GM10847 (cell line): ENCODE measurements around the gene HS6ST3.

Experiments
- POLR2A ChIP-seq: IDR thresholded peaks from 2 replicates; pipeline ENCODE4 v1.6.1; 2011; ENCODE audit not compliant: insufficient read length; ENCODE audit errors: extremely low read depth

The HS6ST3 gene

DNA sequence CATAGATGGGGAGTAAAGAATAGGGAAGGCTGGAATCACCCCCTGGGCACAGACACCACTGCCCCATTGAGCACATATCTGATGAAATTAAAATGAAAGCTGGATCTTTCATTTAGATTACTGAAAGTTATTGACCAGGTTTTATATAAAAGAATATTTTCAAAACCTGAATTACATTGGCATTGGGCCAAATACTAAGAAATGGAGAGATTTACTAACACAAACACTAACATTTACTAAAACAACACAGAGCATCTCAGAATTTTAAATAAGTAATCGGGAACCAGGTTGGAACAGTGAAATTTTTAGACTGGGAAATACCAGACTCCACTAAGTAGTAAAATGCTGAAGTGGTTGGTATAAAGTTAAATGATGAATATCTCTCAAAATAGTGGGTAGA, 88.9 kb downstream of the HS6ST3 start:
- TF ChIP-seq POLR2A: no peak

DNA sequence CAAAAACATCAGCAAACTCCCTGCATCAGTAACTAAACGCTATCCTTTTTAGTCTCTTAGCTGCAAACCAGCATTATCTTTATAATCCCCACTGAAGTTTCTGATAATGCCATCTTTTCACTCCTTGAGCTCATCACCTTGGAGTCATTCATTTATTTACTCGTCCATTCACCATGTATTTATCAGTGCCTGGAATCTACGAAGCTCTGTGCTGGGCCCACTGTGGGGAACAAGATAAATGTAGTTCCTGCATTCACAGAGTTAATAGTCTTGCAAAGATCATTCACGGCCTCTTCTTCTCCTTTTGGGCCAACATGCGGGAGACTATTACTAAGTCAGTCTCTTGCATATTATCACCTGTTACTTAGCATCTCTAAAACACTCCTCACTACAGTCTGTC, 89.4 kb downstream of the HS6ST3 start:
- no peak for TF ChIP-seq POLR2A

GRCh38 chr13:96181911-96182310, 92.0 kb downstream of the HS6ST3 start:
- no peak for TF ChIP-seq POLR2A

- TF ChIP-seq POLR2A: no peak
These were observed 95.9 kb downstream of the HS6ST3 start for GRCh38 chr13:96185818-96186217.

GRCh38 chr13:96191367-96191766, 101.5 kb downstream of the HS6ST3 start:
- TF ChIP-seq POLR2A: no peak

DNA sequence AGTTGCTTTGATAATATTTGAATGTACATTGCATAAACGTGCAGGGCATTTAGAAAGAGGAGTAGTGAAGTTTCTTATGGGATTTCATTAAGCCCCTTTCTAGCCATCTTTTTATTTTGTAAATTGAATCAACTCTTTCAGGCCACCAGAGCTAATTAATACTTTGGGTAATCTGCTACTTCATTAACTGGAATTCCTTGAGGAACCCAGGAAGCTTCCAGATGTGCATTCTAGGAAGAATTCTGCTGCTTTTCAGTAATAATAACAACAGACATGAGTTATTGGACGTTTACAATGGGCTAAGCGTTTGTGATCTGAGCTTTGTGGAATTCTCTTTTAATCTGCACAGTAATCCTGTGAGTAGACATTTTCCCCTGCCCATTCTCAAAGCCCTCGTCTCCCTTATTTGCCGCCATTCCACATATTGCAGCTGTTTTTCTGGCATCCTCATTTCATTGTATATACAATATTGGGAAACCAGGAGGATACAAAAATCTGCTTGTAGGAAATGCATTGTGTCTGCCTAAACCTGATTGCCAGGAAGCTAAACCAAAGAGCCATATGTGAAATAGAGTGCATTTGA, 103.9 kb downstream of the HS6ST3 start:
- no peak for TF ChIP-seq POLR2A

DNA sequence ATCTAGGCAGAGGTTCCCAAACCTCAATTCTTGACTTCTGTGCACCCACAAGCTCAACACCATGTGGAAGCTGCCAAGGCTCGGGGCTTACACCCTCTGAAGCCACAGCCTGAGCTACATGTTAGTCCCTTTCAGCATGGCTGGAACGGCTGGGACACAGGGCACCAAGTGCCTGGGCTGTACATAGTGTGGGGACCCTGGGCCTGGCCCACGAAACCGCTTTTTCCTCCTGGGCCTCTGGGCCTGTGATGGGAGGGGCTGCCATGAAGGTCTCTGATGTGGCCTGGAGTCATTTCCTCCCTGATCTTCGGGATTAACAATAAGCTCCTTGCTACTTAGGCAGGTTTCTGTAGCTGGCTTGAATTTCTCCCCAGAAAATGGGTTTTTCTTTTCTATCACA, 108.1 kb downstream of the HS6ST3 start:
- TF ChIP-seq POLR2A: no peak

GRCh38 chr13:96199315-96199714, 109.4 kb downstream of the HS6ST3 start:
- no peak for TF ChIP-seq POLR2A

GRCh38 chr13:96200810-96201209, 110.9 kb downstream of the HS6ST3 start:
- TF ChIP-seq POLR2A: no peak

DNA sequence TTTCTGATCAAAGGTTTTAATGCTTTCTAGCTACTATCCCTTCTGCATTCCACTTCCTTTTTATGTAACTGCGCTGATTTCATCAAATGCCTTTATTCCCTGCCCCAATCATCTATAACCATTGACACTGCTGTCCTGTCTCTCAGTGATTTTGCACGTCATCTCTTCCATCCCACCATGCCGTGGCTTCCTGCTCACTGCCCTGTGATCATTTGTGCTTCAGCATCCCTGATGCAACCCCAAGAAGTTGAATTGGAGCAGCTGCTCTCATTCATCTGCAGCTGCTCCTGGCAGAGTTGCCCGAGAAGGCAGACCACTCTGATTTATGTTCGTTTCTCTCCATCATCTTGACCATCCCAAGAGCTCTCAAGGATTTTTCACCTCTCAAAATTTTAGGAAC, 112.4 kb downstream of the HS6ST3 start:
- TF ChIP-seq POLR2A: no peak

DNA sequence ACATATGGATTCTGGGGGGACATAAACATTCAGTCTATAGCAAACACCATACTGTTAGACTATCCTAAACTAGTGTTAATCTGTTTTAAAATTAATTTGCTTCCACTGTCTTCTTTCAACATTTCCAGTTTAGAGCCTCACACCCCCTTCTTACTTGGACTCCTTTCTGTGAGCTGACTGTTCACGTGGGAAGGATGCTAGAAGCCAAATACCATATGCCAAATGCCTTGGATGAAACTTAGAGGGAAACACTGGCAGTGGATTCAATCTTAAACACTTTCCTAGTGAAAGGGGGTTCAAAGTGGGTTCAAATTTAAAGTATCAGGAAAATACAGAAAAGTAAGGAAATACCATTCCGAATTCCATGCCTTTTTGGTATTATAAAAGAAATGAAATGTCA, 113.6 kb downstream of the HS6ST3 start:
- TF ChIP-seq POLR2A: no peak

- TF ChIP-seq POLR2A: no peak
These were observed 125.0 kb downstream of the HS6ST3 start for GRCh38 chr13:96214824-96215445.

GRCh38 chr13:96216543-96216942, 126.6 kb downstream of the HS6ST3 start:
- TF ChIP-seq POLR2A: no peak

DNA sequence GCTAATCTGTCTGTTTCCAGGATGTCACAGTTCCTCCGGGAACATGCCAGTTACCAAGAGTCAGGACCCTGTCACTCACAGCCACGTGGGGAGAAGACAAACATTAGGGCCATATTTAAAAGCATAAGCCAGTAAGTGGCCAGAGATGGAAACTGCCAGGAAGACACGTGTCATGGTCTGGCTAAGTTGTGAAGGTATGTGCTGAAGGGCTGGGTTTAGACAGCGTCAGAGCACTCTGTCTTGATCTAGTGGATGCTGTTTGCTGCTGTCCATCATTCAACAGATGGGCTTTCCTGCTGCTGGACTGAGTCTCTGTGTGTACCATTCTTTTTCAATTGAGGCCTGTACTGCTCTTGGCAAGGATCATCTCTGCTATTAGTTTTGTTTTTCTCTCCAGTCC, 128.6 kb downstream of the HS6ST3 start:
- no peak for TF ChIP-seq POLR2A

GRCh38 chr13:96221471-96221870, 131.6 kb downstream of the HS6ST3 start:
- TF ChIP-seq POLR2A: no peak

DNA sequence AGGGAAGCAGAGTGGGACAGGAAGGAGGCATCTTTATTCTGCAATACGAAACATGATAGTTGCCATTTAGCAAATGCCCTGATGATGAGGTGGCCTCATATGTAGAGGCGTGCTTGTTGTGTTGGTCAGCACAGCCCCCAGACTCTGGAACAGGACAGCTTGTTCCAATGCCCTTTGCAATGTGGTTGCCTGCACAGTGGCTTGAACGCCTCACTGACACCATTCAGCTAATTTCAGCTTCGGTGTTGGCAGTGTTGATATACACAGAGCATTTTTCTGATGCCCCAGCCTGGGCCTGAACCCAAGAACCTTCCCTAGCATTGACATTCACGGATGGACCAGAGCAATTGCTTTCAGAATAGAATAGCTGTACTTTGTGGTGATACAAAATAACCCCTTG, 133.3 kb downstream of the HS6ST3 start:
- TF ChIP-seq POLR2A: no peak

DNA sequence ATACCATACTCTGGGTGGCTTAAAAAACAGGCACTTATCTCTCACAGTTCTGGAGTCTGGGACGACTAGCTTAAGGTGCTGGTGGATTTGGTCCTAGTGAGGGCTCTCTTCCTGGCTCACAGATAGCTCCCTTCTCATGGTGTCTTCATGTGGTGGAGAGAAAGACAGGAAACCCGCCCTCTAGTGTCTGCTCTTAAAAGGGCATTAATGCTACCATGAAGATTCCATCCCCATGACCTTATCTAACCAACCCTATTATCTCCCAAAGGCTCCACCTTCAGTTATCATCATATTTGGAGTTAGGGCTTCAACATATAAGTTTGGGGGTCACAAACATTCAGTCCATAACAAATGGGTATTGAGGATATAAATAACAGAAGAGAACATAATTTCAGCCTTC, 139.4 kb downstream of the HS6ST3 start:
- no peak for TF ChIP-seq POLR2A
